ENCODE measurements around the gene ZNF629. TPM values are rescaled to one million over a fixed set of nuclear protein-coding genes. Genes with fewer than 3 reads are reported as not detected.

Gene ZNF629
- total RNA-seq, 1 donor from 2014 or later: 5.7 TPM

- peak overlapping the region in 1 of 3 donors; percentile 54 for H3K9ac ChIP-seq (ENCODE audit: low read depth in 1 of 3, low read length in 3 of 3)
- H3K9me3 ChIP-seq (ENCODE audit: control insufficient read depth in 3 of 3, low read length in 3 of 3): no peaks in the 10 kb centered on the region
- H3K36me3 ChIP-seq (ENCODE audit: control insufficient read depth in 3 of 3, insufficient read depth in 3 of 3, low read length in 3 of 3): peaks cover 42 to 55% (median 49%) of the 10 kb centered on the region in 3 donors
- peak overlapping the region in 2 of 3 donors; percentile 15 to 59 for H3K4me3 ChIP-seq (ENCODE audit: low read length in 3 of 3)
- H3K4me1 ChIP-seq (ENCODE audit: control insufficient read depth in 3 of 3, insufficient read depth in 3 of 3, low read length in 3 of 3): peaks cover 7 to 15% (median 8%) of the 10 kb centered on the region in 3 donors
- no peak overlapping the region for H3K27ac ChIP-seq (ENCODE audit: low read depth, low read length)
- no peaks in the 10 kb centered on the region for H3K27me3 ChIP-seq (ENCODE audit: control insufficient read depth in 3 of 3, insufficient read depth in 3 of 3, low read length in 3 of 3)
These were observed 46.4 kb downstream of the ZNF629 start for GRCh38 chr16:30740364-30741251.

DNA sequence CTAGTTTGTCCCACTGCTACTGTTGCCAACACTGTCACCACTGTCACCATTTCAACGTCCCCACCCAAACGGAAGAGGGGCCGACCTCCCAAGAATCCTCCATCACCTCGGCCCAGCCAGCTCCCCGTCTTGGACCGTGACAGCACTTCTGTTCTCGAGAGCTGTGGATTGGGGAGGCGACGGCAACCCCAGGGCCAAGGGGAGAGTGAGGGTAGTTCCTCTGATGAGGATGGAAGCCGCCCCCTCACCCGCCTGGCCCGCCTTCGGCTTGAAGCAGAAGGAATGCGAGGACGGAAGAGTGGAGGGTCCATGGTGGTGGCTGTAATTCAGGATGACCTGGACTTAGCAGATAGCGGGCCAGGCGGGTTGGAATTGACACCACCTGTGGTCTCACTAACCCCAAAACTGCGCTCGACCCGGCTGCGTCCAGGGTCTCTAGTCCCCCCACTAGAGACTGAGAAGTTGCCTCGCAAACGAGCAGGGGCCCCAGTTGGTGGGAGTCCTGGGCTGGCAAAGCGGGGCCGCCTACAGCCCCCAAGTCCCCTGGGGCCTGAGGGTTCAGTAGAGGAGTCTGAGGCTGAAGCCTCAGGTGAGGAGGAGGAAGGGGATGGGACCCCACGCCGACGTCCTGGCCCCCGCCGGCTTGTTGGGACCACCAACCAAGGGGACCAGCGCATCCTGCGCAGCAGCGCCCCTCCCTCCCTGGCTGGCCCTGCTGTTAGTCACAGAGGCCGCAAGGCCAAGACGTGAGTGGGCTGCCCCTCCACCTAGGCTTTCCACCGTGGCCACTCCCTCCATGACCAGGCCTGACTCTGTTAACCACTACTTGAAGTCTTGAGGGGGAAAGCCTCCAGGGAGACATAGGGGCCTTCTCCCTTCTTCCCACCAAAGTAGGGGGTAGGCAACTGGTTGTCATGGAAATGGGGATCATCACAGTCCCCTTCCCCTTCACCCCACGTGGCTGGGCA, 47.7 kb downstream of the ZNF629 start:
- Histone ChIP-seq H3K9ac (ENCODE audit: low read depth in 1 of 3, low read length in 3 of 3) (no peak overlapping the region), H3K36me3 (ENCODE audit: control insufficient read depth in 3 of 3, insufficient read depth in 3 of 3, low read length in 3 of 3) (peaks cover 50 to 62% (median 52%) of the 10 kb centered on the region in 3 donors), H3K9me3 (ENCODE audit: control insufficient read depth in 3 of 3, low read length in 3 of 3) (no peaks in the 10 kb centered on the region), H3K4me3 (ENCODE audit: low read length in 3 of 3) (no peak overlapping the region), H3K27ac (ENCODE audit: low read depth, low read length) (no peak overlapping the region), H3K27me3 (ENCODE audit: control insufficient read depth in 3 of 3, insufficient read depth in 3 of 3, low read length in 3 of 3) (no peaks in the 10 kb centered on the region), H3K4me1 (ENCODE audit: control insufficient read depth in 3 of 3, insufficient read depth in 3 of 3, low read length in 3 of 3) (peaks cover 7 to 15% (median 8%) of the 10 kb centered on the region in 3 donors)

DNA sequence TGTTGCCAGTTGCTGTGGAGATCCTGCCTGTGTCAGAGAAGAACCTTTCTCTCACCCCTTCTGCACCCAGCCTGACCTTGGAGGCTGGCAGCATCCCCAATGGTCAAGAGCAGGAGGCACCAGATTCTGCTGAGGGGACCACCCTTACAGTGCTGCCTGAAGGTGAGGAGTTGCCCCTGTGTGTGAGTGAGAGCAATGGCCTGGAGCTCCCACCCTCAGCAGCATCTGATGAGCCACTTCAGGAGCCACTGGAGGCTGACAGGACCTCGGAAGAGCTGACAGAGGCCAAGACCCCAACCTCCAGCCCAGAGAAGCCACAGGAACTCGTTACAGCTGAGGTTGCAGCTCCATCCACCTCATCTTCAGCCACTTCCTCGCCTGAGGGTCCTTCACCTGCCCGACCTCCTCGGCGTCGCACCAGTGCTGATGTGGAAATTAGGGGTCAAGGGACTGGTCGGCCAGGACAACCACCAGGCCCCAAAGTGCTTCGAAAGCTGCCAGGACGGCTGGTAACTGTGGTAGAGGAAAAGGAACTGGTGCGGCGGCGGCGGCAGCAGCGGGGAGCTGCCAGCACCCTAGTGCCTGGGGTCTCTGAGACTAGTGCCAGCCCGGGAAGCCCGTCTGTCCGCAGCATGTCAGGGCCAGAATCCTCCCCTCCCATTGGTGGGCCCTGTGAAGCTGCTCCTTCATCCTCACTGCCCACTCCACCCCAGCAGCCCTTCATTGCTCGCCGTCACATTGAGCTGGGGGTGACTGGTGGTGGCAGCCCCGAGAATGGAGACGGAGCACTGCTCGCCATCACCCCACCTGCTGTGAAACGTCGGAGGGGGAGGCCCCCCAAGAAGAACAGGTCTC, 49.0 kb downstream of the ZNF629 start:
- Histone ChIP-seq H3K4me1 (ENCODE audit: control insufficient read depth in 3 of 3, insufficient read depth in 3 of 3, low read length in 3 of 3) (peaks cover 7 to 15% (median 8%) of the 10 kb centered on the region in 3 donors), H3K36me3 (ENCODE audit: control insufficient read depth in 3 of 3, insufficient read depth in 3 of 3, low read length in 3 of 3) (peaks cover 59 to 67% (median 62%) of the 10 kb centered on the region in 3 donors), H3K27ac (ENCODE audit: low read depth, low read length) (no peak overlapping the region), H3K9me3 (ENCODE audit: control insufficient read depth in 3 of 3, low read length in 3 of 3) (no peaks in the 10 kb centered on the region), H3K4me3 (ENCODE audit: low read length in 3 of 3) (no peak overlapping the region), H3K9ac (ENCODE audit: low read depth in 1 of 3, low read length in 3 of 3) (no peak overlapping the region), H3K27me3 (ENCODE audit: control insufficient read depth in 3 of 3, insufficient read depth in 3 of 3, low read length in 3 of 3) (no peaks in the 10 kb centered on the region)

DNA sequence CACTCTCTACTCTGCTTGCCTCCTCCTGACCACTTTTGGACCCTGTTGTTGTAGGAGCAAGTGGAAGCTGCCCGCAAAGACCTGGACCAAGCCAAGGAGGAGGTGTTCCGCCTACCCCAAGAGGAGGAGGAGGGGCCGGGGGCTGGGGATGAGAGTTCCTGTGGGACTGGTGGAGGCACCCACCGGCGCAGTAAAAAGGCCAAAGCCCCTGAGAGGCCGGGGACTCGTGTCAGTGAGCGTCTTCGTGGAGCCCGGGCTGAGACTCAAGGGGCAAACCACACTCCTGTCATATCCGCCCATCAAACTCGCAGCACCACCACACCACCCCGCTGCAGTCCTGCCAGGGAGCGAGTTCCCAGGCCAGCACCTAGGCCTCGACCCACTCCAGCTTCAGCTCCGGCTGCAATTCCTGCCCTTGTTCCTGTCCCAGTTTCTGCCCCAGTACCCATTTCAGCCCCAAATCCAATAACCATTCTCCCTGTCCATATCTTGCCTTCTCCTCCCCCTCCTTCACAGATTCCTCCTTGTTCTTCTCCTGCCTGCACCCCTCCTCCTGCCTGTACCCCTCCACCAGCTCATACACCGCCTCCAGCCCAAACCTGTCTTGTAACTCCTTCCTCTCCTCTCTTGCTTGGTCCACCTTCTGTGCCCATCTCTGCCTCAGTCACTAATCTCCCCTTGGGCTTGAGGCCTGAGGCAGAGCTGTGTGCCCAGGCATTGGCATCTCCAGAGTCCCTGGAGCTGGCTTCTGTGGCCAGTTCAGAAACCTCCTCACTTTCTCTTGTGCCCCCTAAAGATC, 49.8 kb downstream of the ZNF629 start:
- H3K27me3 ChIP-seq (ENCODE audit: control insufficient read depth in 3 of 3, insufficient read depth in 3 of 3, low read length in 3 of 3): no peaks in the 10 kb centered on the region
- H3K4me3 ChIP-seq (ENCODE audit: low read length in 3 of 3): no peak overlapping the region
- no peak overlapping the region for H3K27ac ChIP-seq (ENCODE audit: low read depth, low read length)
- H3K4me1 ChIP-seq (ENCODE audit: control insufficient read depth in 3 of 3, insufficient read depth in 3 of 3, low read length in 3 of 3): peaks cover 7 to 15% (median 8%) of the 10 kb centered on the region in 3 donors
- peaks cover 67 to 74% (median 67%) of the 10 kb centered on the region in 3 donors for H3K36me3 ChIP-seq (ENCODE audit: control insufficient read depth in 3 of 3, insufficient read depth in 3 of 3, low read length in 3 of 3)
- H3K9ac ChIP-seq (ENCODE audit: low read depth in 1 of 3, low read length in 3 of 3): no peak overlapping the region
- H3K9me3 ChIP-seq (ENCODE audit: control insufficient read depth in 3 of 3, low read length in 3 of 3): no peaks in the 10 kb centered on the region

DNA sequence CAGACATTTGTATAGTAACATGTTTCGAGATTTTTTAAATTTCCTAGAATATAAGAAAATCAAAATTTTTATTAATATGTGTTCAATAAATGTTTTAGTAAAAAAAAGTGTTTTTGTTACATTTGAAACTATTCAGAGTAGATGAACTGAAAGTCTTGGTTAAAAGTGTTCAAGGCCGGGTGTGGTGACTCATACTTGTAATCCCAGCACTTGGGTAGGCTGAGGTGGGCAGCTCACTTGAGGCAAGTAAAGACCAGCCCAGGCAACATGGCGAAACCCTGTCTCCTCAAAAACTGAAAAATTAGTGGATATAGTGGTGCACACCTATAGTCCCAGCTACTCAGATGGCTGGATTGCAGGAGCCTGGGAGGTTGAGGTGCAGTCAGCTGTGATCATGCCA, 55.6 kb downstream of the ZNF629 start:
- H3K9ac ChIP-seq (ENCODE audit: low read depth in 1 of 3, low read length in 3 of 3): no peak overlapping the region
- no peaks in the 10 kb centered on the region for H3K27me3 ChIP-seq (ENCODE audit: control insufficient read depth in 3 of 3, insufficient read depth in 3 of 3, low read length in 3 of 3)
- no peak overlapping the region for H3K4me3 ChIP-seq (ENCODE audit: low read length in 3 of 3)
- no peaks in the 10 kb centered on the region for H3K4me1 ChIP-seq (ENCODE audit: control insufficient read depth in 3 of 3, insufficient read depth in 3 of 3, low read length in 3 of 3)
- peaks cover 58 to 61% (median 61%) of the 10 kb centered on the region in 3 donors for H3K36me3 ChIP-seq (ENCODE audit: control insufficient read depth in 3 of 3, insufficient read depth in 3 of 3, low read length in 3 of 3)
- H3K9me3 ChIP-seq (ENCODE audit: control insufficient read depth in 3 of 3, low read length in 3 of 3): no peaks in the 10 kb centered on the region
- H3K27ac ChIP-seq (ENCODE audit: low read depth, low read length): no peak overlapping the region

DNA sequence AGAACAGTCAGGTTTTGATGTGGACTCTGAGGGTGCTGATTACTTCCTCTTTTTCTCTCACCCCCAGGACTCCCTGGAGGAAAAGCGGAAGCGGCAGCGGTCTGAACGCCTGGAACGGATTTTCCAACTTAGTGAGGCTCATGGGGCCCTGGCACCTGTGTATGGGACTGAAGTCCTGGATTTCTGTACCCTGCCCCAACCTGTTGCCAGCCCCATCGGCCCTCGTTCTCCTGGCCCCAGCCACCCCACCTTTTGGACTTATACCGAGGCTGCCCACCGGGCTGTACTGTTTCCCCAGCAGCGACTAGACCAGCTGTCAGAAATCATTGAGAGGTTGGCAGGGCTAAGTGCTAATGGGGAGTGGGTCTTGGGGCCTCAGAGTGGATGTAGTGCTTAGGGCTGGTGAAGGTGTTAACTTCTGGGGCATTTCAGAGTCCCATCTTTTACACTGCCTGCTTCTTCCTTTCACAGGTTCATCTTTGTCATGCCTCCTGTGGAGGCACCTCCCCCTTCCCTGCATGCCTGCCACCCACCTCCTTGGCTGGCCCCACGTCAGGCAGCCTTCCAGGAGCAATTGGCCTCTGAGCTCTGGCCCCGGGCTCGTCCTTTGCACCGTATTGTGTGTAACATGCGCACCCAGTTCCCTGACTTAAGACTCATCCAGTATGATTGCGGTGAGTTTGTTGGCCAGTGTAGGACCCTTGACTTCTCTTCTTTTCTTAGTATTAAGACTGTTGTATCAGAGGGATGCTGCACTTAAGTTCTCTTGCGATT, 57.9 kb downstream of the ZNF629 start:
- H3K9ac ChIP-seq (ENCODE audit: low read depth in 1 of 3, low read length in 3 of 3): no peak overlapping the region
- H3K36me3 ChIP-seq (ENCODE audit: control insufficient read depth in 3 of 3, insufficient read depth in 3 of 3, low read length in 3 of 3): peaks cover 54 to 60% (median 59%) of the 10 kb centered on the region in 3 donors
- H3K9me3 ChIP-seq (ENCODE audit: control insufficient read depth in 3 of 3, low read length in 3 of 3): no peaks in the 10 kb centered on the region
- no peak overlapping the region for H3K4me3 ChIP-seq (ENCODE audit: low read length in 3 of 3)
- no peaks in the 10 kb centered on the region for H3K27me3 ChIP-seq (ENCODE audit: control insufficient read depth in 3 of 3, insufficient read depth in 3 of 3, low read length in 3 of 3)
- peak overlapping the region; percentile 25 for H3K27ac ChIP-seq (ENCODE audit: low read depth, low read length)
- no peaks in the 10 kb centered on the region for H3K4me1 ChIP-seq (ENCODE audit: control insufficient read depth in 3 of 3, insufficient read depth in 3 of 3, low read length in 3 of 3)

Small RNAs within 50 kb of the gene (small RNA-seq; reads per million reads assigned to genes)
- not detected for gene RF00017

Other genes with a start within 250 kb of the ZNF629 start
- 3.7 TPM for gene ZNF764, start 228.8 kb downstream of the ZNF629 start, total RNA-seq
- 5.7 TPM for gene ZNF688, start 215.5 kb downstream of the ZNF629 start, total RNA-seq
- gene ZNF785, start 201.5 kb downstream of the ZNF629 start, total RNA-seq: 10.4 TPM
- gene ZNF689, start 176.8 kb downstream of the ZNF629 start, total RNA-seq: 4.7 TPM
- gene PRR14, start 136.2 kb downstream of the ZNF629 start, total RNA-seq: 6.8 TPM
- 7.3 TPM for gene FBRS, start 128.8 kb downstream of the ZNF629 start, total RNA-seq
- 17.2 TPM for gene SRCAP, start 88.0 kb downstream of the ZNF629 start, total RNA-seq
- gene PHKG2, start 38.8 kb downstream of the ZNF629 start, total RNA-seq: 3.7 TPM
- gene CFAP119, start 25.1 kb downstream of the ZNF629 start, total RNA-seq: 1.6 TPM
- gene RNF40, start 24.9 kb downstream of the ZNF629 start, total RNA-seq: 50.6 TPM
- 29.7 TPM for gene BCL7C, start 106.9 kb upstream of the ZNF629 start, total RNA-seq
- gene CTF1, start 109.4 kb upstream of the ZNF629 start, total RNA-seq: 0.52 TPM
- gene FBXL19, start 136.4 kb upstream of the ZNF629 start, total RNA-seq: 5.2 TPM
- gene ORAI3, start 161.9 kb upstream of the ZNF629 start, total RNA-seq: 9.4 TPM
- 3.7 TPM for gene SETD1A, start 170.5 kb upstream of the ZNF629 start, total RNA-seq
- gene HSD3B7, start 198.0 kb upstream of the ZNF629 start, total RNA-seq: 12.5 TPM
- not detected for gene STX1B, start 223.4 kb upstream of the ZNF629 start, total RNA-seq
- 19.3 TPM for gene STX4, start 246.4 kb upstream of the ZNF629 start, total RNA-seq